GM20431 (cell line): Measurements from ENCODE around the gene MED16.

Experiments
- in situ Hi-C: fragments of 300-500 bp; cut with MseI, MboI; formaldehyde crosslinking; loops from one replicate; pipeline ENCODE4 v1.15.0; 2020; ENCODE audit warnings: low sequenced_read_pairs; ENCODE audit not compliant: unreplicated experiment

MED16 gene

DNA sequence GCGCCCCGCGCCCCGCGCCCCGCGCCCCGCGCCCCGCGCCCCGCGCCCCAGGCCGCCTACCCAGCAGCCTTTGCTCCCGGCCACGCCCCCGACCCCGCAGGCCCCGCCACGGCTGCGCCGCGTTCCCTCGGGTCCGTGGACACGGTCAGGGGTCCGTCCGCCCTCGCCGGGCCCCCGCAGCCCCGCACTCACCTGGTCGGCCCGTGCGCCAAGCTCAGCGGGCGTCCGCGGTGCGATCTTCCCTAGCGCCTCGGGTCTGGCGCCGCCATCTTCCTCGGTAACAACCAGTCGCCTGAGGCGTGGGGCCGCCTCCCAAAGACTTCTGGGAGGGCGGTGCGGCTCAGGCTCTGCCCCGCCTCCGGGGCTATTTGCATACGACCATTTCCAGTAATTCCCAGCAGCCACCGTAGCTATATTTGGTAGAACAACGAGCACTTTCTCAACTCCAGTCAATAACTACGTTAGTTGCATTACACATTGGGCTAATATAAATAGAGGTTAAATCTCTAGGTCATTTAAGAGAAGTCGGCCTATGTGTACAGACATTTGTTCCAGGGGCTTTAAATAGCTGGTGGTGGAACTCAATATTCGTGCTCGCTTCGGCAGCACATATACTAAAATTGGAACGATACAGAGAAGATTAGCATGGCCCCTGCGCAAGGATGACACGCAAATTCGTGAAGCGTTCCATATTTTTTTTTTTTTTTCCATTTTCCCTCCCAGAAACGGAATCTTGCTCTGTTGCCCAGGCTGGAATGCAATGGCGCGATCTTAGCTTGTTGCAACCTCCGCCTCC, at the start of gene MED16, which contains the start of gene RNU6-9:
MED16 (minus strand) TSS at position 294 of the 796 bp plus-strand sequence. CDS start 2,056 bp downstream, outside the sequence.
RNU6-9 (plus strand) TSS at position 591 of the 796 bp plus-strand sequence.
- in situ Hi-C loops, result no loop called here

GRCh38 chr19:942133-942645, 49.2 kb upstream of the MED16 start:
- in situ Hi-C loops, result no loop called here

DNA sequence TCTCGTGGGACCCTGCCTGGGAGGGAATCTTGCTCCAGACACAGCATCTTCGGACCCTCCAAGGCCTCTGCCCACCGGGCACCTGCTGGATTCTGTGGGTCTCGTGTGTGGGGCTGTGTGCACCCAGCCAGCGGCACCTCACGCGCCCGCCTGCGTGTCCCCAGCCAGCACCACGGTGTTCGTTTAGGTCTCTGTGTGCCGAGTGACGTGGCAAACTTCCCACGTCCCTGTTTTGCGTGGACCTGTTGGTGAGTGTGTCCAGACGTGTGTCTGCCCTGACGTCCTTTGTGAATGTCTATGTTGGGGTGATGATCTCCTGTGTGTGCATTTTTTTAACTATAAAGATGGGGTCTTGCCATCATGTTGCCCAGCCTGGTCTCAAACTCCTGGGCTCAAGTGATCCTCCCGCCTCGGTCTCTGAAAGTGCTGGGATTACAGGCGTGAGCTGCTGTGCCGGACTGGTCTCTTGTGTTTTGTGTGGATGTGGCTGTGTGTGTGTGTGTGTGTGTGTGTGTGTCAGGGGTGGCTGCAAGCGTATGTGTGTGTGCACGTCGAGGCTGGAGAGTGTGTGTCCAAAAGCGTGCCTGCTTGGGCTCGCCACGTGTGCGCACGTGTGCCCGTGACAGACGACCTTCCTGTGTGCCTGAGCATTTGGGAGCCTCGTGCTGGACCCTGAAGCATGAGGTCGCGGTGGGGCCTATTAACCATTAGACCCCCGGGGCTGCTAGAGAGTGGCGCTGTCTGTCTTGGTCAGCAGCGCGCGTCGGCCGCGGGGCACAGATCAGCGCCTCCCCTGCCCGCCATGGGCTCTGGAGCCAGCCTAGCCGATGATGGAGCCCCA, 48.5 kb upstream of the MED16 start:
- in situ Hi-C loops, result no loop called here

- in situ Hi-C loops, result no loop called here
Observed at GRCh38 chr19:940591-941291, 47.8 kb upstream of the MED16 start.

DNA sequence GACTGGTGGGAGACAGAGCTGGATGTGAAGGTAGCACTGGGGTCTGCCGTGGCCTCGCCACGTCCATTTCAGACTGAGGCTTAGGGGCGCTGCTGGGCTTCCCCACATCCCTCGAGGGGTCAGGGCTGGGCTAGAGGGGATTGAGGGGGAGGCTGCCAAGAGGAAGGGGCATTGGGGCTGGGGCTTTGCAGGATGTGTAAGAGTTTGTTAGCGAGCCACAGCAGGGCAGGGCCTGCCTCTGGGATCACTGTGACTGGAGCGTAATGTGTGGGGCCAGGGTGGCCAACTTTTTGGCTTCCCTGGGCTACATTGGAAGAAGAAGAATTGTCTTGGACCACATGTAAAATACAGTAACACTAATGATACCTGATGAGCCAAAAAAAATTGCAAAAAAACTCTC, 46.9 kb upstream of the MED16 start:
- in situ Hi-C loops, result no loop called here

GRCh38 chr19:939439-939838, 46.5 kb upstream of the MED16 start:
- in situ Hi-C loops, result no loop called here

GRCh38 chr19:938233-938923, 45.4 kb upstream of the MED16 start:
- in situ Hi-C loops, result no loop called here

DNA sequence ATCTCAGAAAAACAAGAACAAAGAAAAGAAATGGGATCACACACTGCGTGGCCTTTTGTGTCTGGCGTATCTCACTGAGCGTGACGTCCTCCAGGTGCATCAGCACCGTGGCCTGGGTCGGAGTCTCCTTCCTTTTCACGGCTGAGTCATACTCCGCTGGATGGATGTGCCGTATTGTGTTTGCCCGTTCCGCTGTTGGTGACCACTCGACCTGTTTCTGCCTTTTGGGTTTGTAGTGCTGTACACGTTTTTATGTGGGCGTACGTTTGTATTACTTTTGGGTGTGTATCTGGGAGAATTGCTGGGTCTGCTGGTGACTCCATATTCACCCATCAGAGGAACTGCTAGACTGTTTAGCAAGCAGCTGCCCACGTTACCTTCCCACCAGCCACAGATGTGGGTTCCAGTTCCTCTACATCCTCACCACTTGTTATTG, 44.3 kb upstream of the MED16 start:
- in situ Hi-C loops, result no loop called here

DNA sequence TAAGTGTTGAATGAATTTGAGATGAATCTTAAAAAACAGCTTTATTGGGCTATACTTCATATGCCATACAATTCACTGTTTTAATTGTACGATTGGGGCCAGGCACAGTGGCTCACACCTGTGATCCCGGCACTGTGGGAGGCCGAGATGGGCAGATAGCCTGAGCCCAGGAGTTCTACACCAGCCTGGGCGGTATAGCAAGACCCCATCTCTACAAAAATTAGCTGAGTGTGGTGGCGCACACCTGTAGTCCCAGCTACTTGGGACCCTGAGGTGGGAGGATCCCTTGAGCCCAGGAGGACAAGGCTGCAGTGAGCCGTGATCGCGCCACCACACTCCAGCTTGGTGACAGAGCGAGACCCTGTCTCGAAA, 43.2 kb upstream of the MED16 start:
- in situ Hi-C loops, result no loop called here

GRCh38 chr19:934865-935479, 42.0 kb upstream of the MED16 start:
- in situ Hi-C loops, result no loop called here

- in situ Hi-C loops, result no loop called here
Observed at GRCh38 chr19:934197-934840, 41.3 kb upstream of the MED16 start.

DNA sequence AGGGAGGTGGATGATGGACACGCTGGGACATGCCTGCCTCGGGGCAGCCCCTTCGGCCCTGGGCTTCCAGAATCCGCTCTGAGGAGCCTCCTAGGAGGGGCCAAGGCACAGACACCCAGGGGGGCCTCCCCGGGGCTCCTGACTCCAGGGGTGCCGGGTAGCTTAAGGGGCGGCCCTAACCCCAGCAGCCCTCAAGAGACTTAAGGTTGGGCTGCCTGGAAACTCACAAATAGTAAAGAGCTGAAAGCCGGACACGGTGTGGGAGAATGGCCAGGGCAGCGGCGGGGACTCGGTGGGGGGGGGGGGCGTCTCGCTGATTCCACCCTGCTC, 40.5 kb upstream of the MED16 start:
- in situ Hi-C loops, result no loop called here

DNA sequence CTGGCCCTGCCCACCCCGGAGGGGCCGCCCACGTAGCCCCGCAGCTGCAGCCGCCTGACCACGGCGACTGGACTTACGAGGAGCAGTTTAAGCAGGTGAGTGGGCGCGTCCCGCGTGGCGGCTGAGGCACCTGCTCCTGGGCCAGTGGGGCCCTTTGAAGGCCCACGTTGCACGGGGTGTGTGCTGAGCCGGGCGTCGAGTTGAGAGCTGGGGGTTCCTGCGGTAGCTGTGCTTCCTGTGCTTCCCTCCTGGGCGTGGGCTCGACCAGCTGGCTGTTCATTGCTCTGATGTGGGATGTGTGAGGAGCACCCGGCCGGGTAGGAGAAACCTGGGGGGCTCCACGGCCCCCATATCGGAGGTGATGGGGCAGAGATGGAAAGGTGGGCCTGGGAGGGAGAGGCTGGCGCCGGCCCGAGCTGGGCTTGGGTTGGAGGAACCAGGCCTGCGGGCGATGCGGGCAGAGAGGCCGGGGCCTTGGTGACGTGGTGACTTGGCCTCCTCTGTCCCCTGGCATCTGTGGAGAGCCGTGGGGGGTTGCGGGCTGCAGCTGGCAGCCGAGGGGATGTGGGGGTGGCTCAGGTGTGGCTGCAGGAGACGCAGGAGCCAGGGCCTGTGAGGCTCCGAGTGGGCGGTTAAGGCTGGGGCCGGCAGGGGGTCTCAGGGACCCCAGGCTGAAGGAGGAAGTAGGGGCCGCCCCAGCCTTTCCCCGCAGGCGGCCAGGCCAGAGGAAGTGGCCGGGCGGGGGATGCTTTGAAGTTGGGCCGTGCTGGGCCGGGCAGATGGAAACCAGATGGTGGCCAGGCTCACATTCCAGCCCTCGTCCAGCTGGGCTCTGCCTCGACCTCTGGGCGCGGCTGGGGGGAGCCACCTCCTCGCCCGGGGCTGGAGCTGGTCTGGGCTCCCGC, 39.9 kb upstream of the MED16 start:
- in situ Hi-C loops, result no loop called here

DNA sequence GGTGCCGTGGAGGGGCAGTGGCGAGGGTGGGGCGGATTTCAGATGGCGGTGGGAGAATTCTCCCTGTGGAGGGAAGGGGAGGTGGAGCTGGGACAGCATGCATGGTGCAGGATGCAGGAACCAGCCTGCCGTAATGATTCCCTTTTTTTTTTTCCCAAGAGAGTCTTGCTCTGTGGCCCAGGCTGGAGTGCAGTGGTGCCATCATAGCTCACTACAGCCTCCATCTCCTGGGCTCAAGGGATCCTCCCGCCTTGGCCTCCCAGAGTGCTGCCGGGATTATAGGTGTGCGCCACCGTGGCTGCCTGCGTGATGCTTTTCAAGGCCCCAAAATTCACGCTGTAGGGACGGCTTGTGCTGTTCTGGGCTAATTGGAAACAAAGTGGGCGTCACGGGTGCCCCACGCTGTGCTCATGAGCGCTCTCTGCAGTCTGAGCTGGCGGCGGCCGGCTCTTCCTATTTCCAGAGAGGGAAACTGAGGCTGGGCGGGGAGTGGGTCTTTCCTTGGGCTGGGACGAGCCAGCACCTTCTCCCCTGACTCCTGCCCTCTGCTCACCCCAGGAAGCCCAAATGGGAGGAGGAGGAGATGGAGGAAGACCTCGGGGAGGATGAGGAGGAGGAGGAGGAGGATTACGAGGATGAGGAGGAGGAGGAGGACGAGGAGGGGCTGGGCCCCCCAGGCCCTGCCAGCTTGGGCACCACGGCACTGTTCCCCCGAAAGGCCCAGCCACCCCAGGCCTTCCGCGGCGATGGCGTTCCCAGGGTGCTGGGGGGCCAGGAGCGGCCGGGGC, 39.1 kb upstream of the MED16 start:
- in situ Hi-C loops, result no loop called here

- in situ Hi-C loops, result loop anchor here (10.0 kb wide), 1 partner anchor 65 kb away; no protein-coding TSS in a partner anchor
Observed at GRCh38 chr19:929891-930258, 36.9 kb upstream of the MED16 start.

GRCh38 chr19:929203-929890, 36.4 kb upstream of the MED16 start:
- in situ Hi-C loops, result loop anchor here (10.0 kb wide), 1 partner anchor 65 kb away; no protein-coding TSS in a partner anchor
